Measurements from ENCODE around the gene HDAC2. TPM values are rescaled to one million over a fixed set of nuclear protein-coding genes. Genes with fewer than 3 reads are reported as not detected.
"Not testable (repeated sequence)": the region's sequence is repeated elsewhere in the genome, so short reads cannot be mapped to it uniquely, and the experiment has no call there.

Gene HDAC2
- 88.5 and 89.5 TPM in 2 replicates for total RNA-seq (2014; rRNA removed; shearing (Covaris generic))

DNA sequence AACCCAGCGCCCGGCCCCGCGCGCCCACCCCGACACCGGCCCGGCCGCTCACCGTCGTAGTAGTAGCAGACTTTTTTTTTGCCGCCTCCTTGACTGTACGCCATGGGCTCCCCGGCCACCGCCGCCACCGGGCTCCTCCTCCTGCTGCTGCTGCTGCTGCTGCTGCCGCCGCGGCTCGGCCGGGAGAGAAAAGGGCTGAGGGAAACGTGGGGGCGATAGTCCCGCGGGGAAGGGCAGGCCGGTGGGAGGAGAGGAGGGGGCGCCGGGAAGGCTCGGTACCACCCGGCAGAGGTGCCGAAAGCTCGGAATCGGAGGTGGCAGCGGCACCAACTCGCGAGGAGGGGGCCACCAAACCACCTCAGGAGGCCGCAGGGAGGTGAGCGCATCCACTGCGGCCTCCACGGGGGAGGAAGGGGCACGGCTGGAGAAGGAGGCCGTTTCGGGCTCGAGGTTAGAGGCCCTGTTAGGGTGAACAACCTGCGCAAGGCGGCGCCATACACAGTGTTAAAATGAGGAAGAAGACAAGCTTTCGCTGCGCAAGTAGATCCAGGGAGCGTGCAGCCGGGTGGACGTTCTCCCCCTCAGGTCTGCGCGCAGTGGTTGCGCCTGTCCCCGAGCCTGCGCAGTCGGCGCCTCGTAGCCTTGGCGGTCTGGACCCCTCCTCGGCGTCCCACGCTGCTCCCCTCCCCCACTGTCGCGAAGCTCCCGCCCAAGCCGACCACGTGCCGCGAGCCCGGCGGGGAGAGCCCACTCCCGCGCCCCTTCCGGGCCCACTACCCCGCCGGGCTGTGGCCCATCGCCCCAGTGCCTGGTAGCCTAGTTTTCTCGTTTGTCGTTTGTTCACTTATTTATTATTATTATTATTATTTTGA is at the start of gene HDAC2:
TSS of gene HDAC2 (minus strand) at position 344 of the 872 bp plus-strand sequence. CDS start at position 104, 240 bp downstream.
- DNase-seq (ENCODE audit: low read depth), result peak; percentile 88

DNA sequence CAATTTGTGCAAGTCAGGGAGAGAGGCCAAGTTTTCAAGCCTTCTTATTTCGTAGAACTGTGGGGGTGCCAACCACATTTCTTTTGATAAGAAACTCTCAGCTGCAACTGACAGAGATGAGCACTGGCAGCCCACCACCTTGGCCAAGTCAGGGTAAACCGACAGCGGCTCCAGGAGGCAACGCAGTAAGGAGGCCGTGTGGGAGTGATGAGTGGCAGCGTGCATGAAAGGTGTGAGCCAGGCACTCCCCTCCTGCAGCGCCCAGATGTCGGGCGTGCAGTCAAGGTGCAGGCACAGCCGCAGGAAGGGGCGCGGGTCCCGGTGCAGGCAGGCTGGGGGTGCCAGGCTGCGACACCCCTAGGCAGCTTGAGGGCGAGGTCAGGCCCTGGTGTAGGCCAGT is 49.2 kb upstream of the HDAC2 start:
- no peak for DNase-seq (ENCODE audit: low read depth)

DNA sequence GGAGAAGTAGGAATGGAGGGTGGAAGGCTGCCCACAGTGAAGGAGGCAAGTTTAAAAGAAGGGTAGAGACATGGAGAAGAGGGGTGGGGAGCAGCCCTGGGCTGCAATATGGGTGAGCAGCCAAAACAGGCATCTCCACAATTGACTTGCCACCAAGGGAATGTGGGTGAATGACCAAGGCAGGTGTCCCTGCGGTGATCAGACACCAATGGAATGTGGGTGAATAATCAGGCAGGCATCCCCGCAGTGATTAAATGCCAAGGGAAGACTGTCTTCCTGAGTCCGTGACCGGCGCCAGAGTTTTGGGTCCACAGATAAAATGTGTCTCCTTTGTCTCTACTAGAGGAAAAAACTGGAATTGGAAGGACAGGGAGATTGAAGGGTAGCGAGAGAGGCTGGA is 46.2 kb upstream of the HDAC2 start:
- peak; percentile 72 for DNase-seq (ENCODE audit: low read depth)

DNA sequence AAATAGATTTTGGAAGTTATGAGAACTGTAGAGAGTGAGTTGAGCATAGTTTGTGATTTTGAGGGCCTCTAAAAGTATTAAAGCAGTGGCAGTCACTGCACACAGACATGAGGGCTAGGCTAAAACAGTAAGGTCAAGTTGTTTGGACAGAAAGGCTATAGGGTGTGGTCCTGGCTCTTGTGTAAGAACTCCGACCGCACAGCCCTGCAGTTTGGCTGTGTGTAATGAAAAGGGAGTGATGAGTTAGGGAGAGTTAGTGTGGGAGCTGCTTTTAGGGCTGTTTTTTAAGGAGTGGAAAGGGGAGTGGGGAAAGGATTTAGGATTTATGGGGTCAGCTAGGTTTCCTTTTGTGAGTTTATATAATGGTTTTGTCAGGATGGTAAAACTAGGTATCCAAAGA is 43.2 kb upstream of the HDAC2 start:
- not testable (repeated sequence) for DNase-seq (ENCODE audit: low read depth)

GRCh38 chr6:114011486-114011885 is 40.5 kb upstream of the HDAC2 start:
- not testable (repeated sequence) for DNase-seq (ENCODE audit: low read depth)

GRCh38 chr6:114010540-114010939 is 39.6 kb upstream of the HDAC2 start:
- DNase-seq (ENCODE audit: low read depth), result no peak

GRCh38 chr6:114009192-114009591 is 38.2 kb upstream of the HDAC2 start:
- no peak for DNase-seq (ENCODE audit: low read depth)

- DNase-seq (ENCODE audit: low read depth), result peak; percentile 5
Observed at GRCh38 chr6:114008331-114008730, 37.4 kb upstream of the HDAC2 start.

DNA sequence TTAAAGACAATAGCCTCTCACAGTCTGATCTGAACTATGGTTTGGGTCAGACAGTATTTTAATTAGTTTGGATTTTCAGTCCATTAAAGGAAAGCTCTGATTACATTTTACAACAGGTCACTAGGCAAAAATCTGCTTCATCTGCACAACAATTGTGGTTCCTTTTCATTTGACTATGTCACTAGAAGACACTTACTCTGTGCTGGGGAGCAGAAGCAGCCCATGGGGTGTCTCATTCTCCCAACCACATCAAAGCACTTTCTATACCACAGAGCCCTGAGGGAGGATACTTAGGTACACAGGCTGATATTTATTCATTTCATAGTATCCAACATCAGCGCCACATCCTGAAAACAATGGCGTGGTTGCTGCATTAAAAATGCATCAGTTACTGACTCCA is 36.6 kb upstream of the HDAC2 start:
- peak; percentile 61 for DNase-seq (ENCODE audit: low read depth)

GRCh38 chr6:114001354-114001753 is 30.4 kb upstream of the HDAC2 start:
- DNase-seq (ENCODE audit: low read depth), result no peak

DNA sequence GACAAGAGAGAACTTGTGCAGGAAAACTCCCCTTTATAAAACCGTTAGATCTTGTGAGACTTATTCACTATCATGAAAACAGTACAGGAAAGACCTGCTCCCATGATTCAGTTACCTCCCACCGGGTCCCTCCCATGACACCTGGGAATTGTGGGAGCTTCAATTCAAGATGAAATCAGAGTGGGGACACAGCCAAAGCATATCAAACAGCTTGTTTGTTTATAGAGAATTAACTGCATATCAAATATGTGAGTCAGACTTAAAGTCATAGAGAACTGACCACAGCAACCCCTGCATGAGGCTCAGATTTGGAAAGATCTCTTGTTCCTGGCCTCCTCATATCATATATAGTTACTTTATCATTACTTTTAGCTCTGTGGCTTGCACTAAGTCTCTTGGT is 29.1 kb upstream of the HDAC2 start:
- DNase-seq (ENCODE audit: low read depth), result peak; percentile 78

GRCh38 chr6:113999284-113999683 is 28.3 kb upstream of the HDAC2 start:
- DNase-seq (ENCODE audit: low read depth), result no peak

- DNase-seq (ENCODE audit: low read depth), result no peak
Observed at GRCh38 chr6:113998811-113999210, 27.9 kb upstream of the HDAC2 start.

GRCh38 chr6:113997116-113997515 is 26.2 kb upstream of the HDAC2 start:
- DNase-seq (ENCODE audit: low read depth), result peak; percentile 53

- peak; percentile 93 for DNase-seq (ENCODE audit: low read depth)
Observed at GRCh38 chr6:113995634-113996033, 24.7 kb upstream of the HDAC2 start.

- peak; percentile 87 for DNase-seq (ENCODE audit: low read depth)
Observed at GRCh38 chr6:113994934-113995342, 24.0 kb upstream of the HDAC2 start.

DNA sequence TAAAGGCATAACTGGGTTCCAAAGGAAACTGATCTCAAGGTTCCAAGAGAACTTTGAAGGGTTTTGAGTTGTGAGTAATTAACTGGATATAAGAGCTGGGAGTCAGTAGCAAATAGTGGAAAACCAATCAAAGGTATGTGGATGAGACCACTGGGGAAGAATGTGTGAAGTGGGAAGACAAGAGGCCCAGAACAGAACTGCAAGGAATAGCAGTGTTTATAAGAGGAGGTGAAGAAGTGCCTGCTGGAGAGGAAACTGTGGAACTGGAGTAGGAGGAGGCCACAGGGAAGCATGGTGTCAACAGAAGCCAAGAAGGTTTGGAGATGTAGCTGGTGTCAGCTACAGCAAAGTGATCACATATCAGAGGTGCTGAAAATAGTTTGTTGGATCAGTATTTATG is 18.7 kb upstream of the HDAC2 start:
- no peak for DNase-seq (ENCODE audit: low read depth)

DNA sequence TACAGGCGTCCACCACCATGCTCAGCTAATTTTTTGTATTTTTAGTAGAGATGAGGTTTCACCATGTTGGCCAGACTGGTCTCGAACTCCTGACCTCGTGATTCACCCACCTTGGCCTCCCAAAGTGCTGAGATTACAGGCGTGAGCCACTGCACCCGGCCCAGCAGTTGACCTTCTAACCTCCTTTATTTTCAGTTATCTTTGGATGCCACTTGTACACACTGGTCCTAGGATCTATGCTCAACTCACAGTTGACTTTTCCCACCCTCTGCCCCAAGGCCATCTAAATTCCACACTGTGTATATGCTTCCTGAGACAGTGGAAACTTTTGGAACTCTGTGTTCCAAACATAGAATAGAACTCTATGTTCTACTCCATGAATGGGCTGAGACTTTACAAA is 11.7 kb upstream of the HDAC2 start:
- not testable (repeated sequence) for DNase-seq (ENCODE audit: low read depth)

DNA sequence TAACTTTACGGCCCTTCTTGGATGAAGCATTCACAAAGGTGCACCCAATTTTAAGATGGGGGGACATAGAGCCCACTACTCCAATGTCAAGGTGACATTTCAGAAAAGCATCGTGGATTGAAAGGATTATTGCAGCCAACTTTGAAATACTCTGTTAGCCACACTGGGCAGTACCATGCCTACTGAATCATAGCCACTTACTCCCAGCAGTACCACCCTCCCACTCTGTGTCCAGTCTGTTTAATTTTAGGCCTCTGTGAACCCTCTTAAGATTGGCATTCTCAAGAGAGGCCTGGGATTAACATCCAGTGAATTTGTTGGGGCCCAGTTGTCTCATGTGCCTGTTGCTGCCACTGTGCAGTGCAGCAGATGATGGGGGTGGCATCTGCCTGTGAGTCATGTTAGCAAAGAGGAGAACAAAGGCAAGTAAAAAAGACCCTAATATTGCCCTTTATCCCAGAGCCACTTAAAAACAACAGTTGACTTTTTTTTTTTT is 11.2 kb upstream of the HDAC2 start:
- DNase-seq (ENCODE audit: low read depth), result no peak

DNA sequence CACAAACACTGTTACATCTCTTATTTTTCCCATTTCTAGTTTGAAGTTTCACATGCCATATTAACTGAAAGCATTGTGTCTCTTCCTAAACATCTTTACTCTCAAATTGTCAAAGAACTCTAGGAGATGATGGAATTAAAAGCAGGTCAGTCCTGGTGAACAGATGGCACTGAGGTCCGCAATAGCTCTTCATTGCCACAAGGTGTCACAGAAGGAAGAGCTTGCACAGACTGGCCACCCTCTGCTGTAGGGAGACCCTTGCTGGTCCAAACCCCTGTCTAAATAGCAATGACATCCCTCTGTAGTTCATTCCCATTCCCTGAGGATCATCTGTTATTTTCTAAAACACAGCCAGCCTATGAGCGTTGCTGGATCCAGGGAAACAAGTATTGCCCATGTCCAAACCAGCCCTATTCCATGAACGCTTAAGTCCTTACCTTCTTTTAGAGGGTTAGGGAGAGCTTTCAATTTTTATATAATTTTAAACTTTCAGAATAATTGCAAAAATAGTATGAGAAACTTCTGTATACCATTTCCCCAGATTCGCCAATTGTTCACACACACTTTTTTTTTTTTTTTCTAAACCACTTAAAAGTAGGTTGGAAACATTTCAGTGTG is 10.1 kb upstream of the HDAC2 start:
- DNase-seq (ENCODE audit: low read depth), result peak; percentile 28

DNA sequence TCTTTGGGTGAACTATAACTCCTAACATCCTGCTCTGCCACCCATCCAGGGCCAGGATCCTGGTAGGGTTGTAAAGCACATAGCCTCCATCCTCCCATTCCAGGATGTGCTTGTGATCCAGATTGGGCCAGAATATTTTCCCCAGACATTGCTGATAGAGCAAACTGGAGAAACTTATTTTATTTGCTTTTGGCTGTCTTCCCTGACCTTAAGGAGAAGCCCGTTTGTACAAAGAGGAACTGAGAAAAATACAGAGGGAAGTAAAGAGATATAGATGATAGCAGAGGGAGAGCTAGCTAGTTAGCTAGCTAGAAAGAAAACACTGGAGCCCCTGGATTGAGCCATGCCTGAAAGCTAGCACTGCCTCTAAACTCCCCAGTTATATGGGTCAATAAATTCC is 9.0 kb upstream of the HDAC2 start:
- no peak for DNase-seq (ENCODE audit: low read depth)

GRCh38 chr6:113978084-113978675 is 7.2 kb upstream of the HDAC2 start:
- DNase-seq (ENCODE audit: low read depth), result no peak

GRCh38 chr6:113976806-113977205 is 5.9 kb upstream of the HDAC2 start:
- DNase-seq (ENCODE audit: low read depth), result no peak

All from Daoy (cell line).